Measurements from ENCODE around the gene BICRA.

BICRA gene

DNA sequence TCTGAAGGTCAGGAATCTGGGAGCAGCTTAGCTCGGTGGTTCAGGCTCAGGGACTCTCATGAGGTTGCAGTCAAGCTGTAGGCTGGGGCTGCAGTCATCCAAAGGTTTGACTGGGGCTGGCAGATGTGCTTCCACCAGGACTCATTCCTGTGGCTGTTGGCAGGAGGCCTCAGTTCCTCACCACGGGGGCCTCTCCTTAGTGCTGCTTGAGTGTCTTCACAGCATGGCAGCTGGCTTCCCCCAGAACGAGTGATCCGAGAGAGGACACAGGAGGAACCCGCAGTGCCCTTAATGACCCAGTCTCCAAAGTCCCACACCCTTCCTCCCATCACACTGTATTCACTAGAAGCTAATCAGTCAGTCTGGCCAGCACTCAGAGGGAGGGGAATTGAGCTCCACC lies 65.6 kb downstream of the BICRA start:
- TF ChIP-seq EZH2 (optimal IDR thresholded peaks at IDR 0.05; ENCODE audit: low read depth, low read length), result no peak
- no peaks in the 10 kb centered on the region for H3K4me1 ChIP-seq (ENCODE audit: low read length)
- no peaks in the 10 kb centered on the region for H3K36me3 ChIP-seq (replicated peaks; ENCODE audit: insufficient read depth, low read length)
- no peak overlapping the region for H3K9ac ChIP-seq (ENCODE audit: low read length)
- H3K27ac ChIP-seq (ENCODE audit: low read length), result no peak overlapping the region
- no peaks in the 10 kb centered on the region for H3K79me2 ChIP-seq (ENCODE audit: low read length)
- no peaks in the 10 kb centered on the region for H3K9me3 ChIP-seq (replicated peaks; ENCODE audit: insufficient read depth, low read length)
- H3K27me3 ChIP-seq (replicated peaks; ENCODE audit: insufficient read depth, low read length), result no peaks in the 10 kb centered on the region
- H3K4me2 ChIP-seq (ENCODE audit: low read depth, low read length), result no peak overlapping the region
- H3K4me3 ChIP-seq (ENCODE audit: low read length), result no peak overlapping the region
- H3F3A ChIP-seq (ENCODE audit: insufficient read depth, low read length), result no peaks in the 10 kb centered on the region
- H4K20me1 ChIP-seq (ENCODE audit: insufficient read depth, low read length), result no peaks in the 10 kb centered on the region
- no peak for DNase-seq
- H2AFZ ChIP-seq (ENCODE audit: low read length), result no peak overlapping the region
- no peaks in the 10 kb centered on the region for H3K9me2 ChIP-seq (replicated peaks; ENCODE audit: insufficient read depth, low read length)

DNA sequence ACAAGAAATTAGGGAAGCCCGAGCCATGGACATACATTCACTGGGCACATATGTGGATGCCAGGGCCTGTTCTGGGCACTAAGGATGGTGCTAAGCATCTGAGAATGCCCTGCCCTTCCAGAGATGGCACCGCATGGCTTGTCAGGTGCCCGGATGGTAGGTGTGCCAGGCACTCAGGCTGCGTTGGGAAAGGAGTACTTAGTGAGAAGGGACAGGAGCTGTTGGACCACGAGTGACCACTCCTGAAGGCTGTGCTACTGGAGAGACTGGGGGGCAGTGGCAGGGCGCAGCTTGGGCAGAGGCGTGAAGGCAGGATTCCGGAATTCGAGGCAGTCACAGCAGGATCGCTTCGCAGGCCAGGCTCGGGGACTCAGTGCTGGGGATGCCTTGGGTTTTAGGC lies 66.3 kb downstream of the BICRA start:
- no peaks in the 10 kb centered on the region for H4K20me1 ChIP-seq (ENCODE audit: insufficient read depth, low read length)
- H3K9me2 ChIP-seq (replicated peaks; ENCODE audit: insufficient read depth, low read length), result no peaks in the 10 kb centered on the region
- no peak overlapping the region for H3K9ac ChIP-seq (ENCODE audit: low read length)
- H3K4me3 ChIP-seq (ENCODE audit: low read length), result no peak overlapping the region
- H3K9me3 ChIP-seq (replicated peaks; ENCODE audit: insufficient read depth, low read length), result no peaks in the 10 kb centered on the region
- no peaks in the 10 kb centered on the region for H3K4me1 ChIP-seq (ENCODE audit: low read length)
- no peak overlapping the region for H2AFZ ChIP-seq (ENCODE audit: low read length)
- H3K79me2 ChIP-seq (ENCODE audit: low read length), result no peaks in the 10 kb centered on the region
- H3K36me3 ChIP-seq (replicated peaks; ENCODE audit: insufficient read depth, low read length), result no peaks in the 10 kb centered on the region
- TF ChIP-seq CTCF (IDR thresholded peaks at IDR 0.05; ENCODE audit: low read length) (no peak), EZH2 (optimal IDR thresholded peaks at IDR 0.05; ENCODE audit: low read depth, low read length) (no peak), EZH2phosphoT487 (IDR thresholded peaks at IDR 0.05; ENCODE audit: low read length) (no peak)
- H3F3A ChIP-seq (ENCODE audit: insufficient read depth, low read length), result no peaks in the 10 kb centered on the region
- H3K4me2 ChIP-seq (ENCODE audit: low read depth, low read length), result no peak overlapping the region
- H3K27me3 ChIP-seq (replicated peaks; ENCODE audit: insufficient read depth, low read length), result no peaks in the 10 kb centered on the region
- DNase-seq, result no peak
- no peak overlapping the region for H3K27ac ChIP-seq (ENCODE audit: low read length)

DNA sequence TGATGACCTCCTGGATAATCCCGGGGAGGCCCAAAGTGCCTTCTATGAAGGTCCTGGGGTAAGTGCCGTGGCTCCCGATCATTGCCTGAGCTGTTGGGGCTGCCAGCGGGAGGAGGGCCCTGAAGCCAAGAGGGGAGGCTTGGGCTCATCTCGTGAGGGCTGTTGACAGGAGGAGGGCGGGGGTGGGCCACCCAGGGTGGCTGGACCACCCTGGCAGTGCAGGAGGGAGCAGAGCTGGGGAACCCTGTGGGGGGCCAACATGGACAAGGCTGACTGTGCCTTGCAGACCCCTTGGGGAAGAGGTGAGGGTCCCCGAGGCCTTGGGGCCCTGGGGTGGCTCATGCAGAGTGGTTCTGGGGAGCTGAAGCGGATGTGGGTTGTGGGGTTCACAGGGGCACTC lies 66.9 kb downstream of the BICRA start:
- TF ChIP-seq EZH2 (optimal IDR thresholded peaks at IDR 0.05; ENCODE audit: low read depth, low read length) (no peak), EZH2phosphoT487 (IDR thresholded peaks at IDR 0.05; ENCODE audit: low read length) (no peak), CTCF (IDR thresholded peaks at IDR 0.05; ENCODE audit: low read length) (no peak)
- no peaks in the 10 kb centered on the region for H4K20me1 ChIP-seq (ENCODE audit: insufficient read depth, low read length)
- H3K36me3 ChIP-seq (replicated peaks; ENCODE audit: insufficient read depth, low read length), result no peaks in the 10 kb centered on the region
- H3K27me3 ChIP-seq (replicated peaks; ENCODE audit: insufficient read depth, low read length), result no peaks in the 10 kb centered on the region
- H3K9me3 ChIP-seq (replicated peaks; ENCODE audit: insufficient read depth, low read length), result no peaks in the 10 kb centered on the region
- DNase-seq, result no peak
- no peaks in the 10 kb centered on the region for H3K4me1 ChIP-seq (ENCODE audit: low read length)
- H3K9ac ChIP-seq (ENCODE audit: low read length), result no peak overlapping the region
- no peak overlapping the region for H3K4me3 ChIP-seq (ENCODE audit: low read length)
- no peaks in the 10 kb centered on the region for H3F3A ChIP-seq (ENCODE audit: insufficient read depth, low read length)
- no peak overlapping the region for H2AFZ ChIP-seq (ENCODE audit: low read length)
- no peak overlapping the region for H3K27ac ChIP-seq (ENCODE audit: low read length)
- H3K9me2 ChIP-seq (replicated peaks; ENCODE audit: insufficient read depth, low read length), result no peaks in the 10 kb centered on the region
- no peaks in the 10 kb centered on the region for H3K79me2 ChIP-seq (ENCODE audit: low read length)
- no peak overlapping the region for H3K4me2 ChIP-seq (ENCODE audit: low read depth, low read length)

DNA sequence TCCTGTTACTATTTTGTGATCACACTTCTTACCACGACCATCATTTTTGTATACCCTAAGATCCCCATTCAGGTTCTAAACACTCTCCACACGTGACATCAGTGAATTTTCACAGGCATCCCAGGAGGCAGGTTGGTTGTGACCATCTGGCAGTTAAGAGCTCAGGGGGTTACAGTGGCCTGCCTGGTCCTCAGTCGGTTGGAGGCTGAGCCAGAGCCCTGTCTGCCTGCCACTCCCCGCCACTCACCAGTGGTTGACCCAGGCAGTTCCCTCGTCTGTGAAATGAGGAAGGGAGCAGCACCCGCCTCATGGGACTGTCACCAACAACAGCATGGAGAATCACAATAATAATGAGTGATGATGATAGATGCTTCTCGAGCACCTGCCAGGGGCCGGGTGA lies 67.9 kb downstream of the BICRA start:
- H3K4me1 ChIP-seq (ENCODE audit: low read length), result no peaks in the 10 kb centered on the region
- H3K27me3 ChIP-seq (replicated peaks; ENCODE audit: insufficient read depth, low read length), result no peaks in the 10 kb centered on the region
- no peaks in the 10 kb centered on the region for H3K79me2 ChIP-seq (ENCODE audit: low read length)
- H3K4me3 ChIP-seq (ENCODE audit: low read length), result no peak overlapping the region
- H3K9ac ChIP-seq (ENCODE audit: low read length), result no peak overlapping the region
- H3K9me3 ChIP-seq (replicated peaks; ENCODE audit: insufficient read depth, low read length), result no peaks in the 10 kb centered on the region
- DNase-seq, result no peak
- no peaks in the 10 kb centered on the region for H3K9me2 ChIP-seq (replicated peaks; ENCODE audit: insufficient read depth, low read length)
- no peak overlapping the region for H3K4me2 ChIP-seq (ENCODE audit: low read depth, low read length)
- no peaks in the 10 kb centered on the region for H3K36me3 ChIP-seq (replicated peaks; ENCODE audit: insufficient read depth, low read length)
- no peaks in the 10 kb centered on the region for H4K20me1 ChIP-seq (ENCODE audit: insufficient read depth, low read length)
- no peaks in the 10 kb centered on the region for H3F3A ChIP-seq (ENCODE audit: insufficient read depth, low read length)
- H3K27ac ChIP-seq (ENCODE audit: low read length), result no peak overlapping the region
- TF ChIP-seq EZH2phosphoT487 (IDR thresholded peaks at IDR 0.05; ENCODE audit: low read length), result no peak
- TF ChIP-seq EZH2 (optimal IDR thresholded peaks at IDR 0.05; ENCODE audit: low read depth, low read length), result no peak
- TF ChIP-seq CTCF (IDR thresholded peaks at IDR 0.05; ENCODE audit: low read length), result no peak
- no peak overlapping the region for H2AFZ ChIP-seq (ENCODE audit: low read length)
